ENCODE measurements around the gene SNAP23. TPM values are rescaled to one million over a fixed set of nuclear protein-coding genes. Genes with fewer than 3 reads are reported as not detected.

SNAP23 gene
- total RNA-seq, 1 experiment from 2014 or later: 68.3 TPM

DNA sequence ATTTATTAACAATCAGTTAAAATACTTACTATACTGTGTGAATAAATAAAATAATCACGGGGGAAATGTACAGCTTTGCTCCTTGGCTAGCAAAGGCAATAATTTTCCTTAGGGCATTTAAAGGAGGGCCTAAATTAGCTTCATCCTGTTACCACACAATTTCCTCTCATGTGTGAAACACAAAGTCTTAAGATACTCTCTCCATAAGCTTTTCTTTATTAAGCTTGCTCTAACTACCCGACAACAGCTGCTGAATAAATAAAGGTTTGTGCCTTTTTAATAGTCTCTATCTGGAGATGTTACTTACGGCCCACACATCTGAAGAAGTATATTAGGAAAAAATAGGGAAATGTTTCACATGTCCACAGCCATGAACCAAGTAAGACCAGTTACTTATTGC is 34.2 kb upstream of the SNAP23 start:
- H3K4me1 Mint-ChIP-seq: peaks cover 21% of the 10 kb centered on the region
- H3K36me3 Mint-ChIP-seq: peaks cover 2% of the 10 kb centered on the region; the same call in 1 of the 2 replicates
- no peaks in the 10 kb centered on the region for H3K27me3 Mint-ChIP-seq (ENCODE audit: low read depth)
- H3K27ac Mint-ChIP-seq: no peak overlapping the region
- H3K4me3 Mint-ChIP-seq: no peak overlapping the region
- ChIA-PET POLR2A (no interaction called here), CTCF (interaction anchor here (1.2 kb wide), 1 partner anchor 76 kb away, joined by 3 read pairs; no protein-coding TSS in a partner anchor)
- ATAC-seq: no peak
- TF ChIP-seq NR1H2 (CRISPR knock-in tag; IDR thresholded peaks at IDR 0.05): no peak
- no peak for DNase-seq (ENCODE audit: low spot score)
- no peaks in the 10 kb centered on the region for H3K9me3 Mint-ChIP-seq

DNA sequence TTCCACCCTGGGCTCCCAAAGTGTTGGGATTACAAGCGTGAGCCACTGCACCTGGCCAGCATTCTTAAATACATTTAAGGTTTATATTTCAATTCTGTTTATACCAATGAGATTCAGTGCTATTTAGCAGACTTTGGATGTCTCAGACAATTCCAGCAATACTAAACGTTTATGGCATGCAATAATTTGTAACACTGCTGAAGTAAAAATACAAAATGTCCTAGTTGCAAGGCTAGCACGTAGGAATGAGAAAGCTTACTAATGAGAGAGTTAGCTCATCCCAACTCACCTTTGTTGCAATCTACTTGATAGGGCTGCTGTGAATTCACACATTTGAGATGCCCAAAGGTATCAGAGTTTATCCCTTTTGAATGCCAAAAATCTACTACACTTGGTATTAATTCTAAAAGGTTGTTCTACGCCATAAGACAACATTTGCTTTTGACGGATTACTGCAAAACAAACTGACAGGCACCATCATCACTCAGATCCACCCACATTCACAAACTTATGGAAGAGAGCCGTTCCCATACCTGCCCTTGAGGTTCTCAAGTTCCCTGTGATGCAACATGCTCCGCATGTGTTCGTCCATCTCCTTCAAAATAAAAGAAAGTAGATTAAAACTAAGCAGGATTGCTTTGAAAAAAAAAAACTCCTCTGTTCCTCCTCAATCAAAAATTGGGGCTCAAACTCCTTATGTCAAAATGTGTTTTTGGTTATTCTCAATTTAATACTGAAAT is 29.7 kb upstream of the SNAP23 start:
- Mint-ChIP-seq H3K4me1 (no peaks in the 10 kb centered on the region), H3K9me3 (no peaks in the 10 kb centered on the region), H3K4me3 (no peak overlapping the region), H3K27me3 (ENCODE audit: low read depth) (no peaks in the 10 kb centered on the region), H3K27ac (no peak overlapping the region), H3K36me3 (peaks cover 2% of the 10 kb centered on the region)
- DNase-seq (ENCODE audit: low spot score): no peak
- no peak for ATAC-seq
- ChIA-PET CTCF (interaction anchor here (0.7 kb wide), 1 partner anchor 81 kb away, joined by 3 read pairs; no protein-coding TSS in a partner anchor), POLR2A (no interaction called here)
- no peak for TF ChIP-seq JUN (CRISPR knock-in tag; IDR thresholded peaks at IDR 0.05)
- no peak for TF ChIP-seq ETV6 (CRISPR knock-in tag; IDR thresholded peaks at IDR 0.05)
- no peak for TF ChIP-seq ZNF219 (CRISPR knock-in tag; IDR thresholded peaks at IDR 0.05; ENCODE audit: borderline replicate concordance)
- TF ChIP-seq, protein P1, sequence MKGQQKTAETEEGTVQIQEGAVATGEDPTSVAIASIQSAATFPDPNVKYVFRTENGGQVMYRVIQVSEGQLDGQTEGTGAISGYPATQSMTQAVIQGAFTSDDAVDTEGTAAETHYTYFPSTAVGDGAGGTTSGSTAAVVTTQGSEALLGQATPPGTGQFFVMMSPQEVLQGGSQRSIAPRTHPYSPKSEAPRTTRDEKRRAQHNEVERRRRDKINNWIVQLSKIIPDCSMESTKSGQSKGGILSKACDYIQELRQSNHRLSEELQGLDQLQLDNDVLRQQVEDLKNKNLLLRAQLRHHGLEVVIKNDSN (CRISPR knock-in tag; IDR thresholded peaks at IDR 0.05): no peak
- TF ChIP-seq, protein P2, sequence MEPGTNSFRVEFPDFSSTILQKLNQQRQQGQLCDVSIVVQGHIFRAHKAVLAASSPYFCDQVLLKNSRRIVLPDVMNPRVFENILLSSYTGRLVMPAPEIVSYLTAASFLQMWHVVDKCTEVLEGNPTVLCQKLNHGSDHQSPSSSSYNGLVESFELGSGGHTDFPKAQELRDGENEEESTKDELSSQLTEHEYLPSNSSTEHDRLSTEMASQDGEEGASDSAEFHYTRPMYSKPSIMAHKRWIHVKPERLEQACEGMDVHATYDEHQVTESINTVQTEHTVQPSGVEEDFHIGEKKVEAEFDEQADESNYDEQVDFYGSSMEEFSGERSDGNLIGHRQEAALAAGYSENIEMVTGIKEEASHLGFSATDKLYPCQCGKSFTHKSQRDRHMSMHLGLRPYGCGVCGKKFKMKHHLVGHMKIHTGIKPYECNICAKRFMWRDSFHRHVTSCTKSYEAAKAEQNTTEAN (CRISPR knock-in tag; IDR thresholded peaks at IDR 0.05): no peak
- TF ChIP-seq SMAD4 (CRISPR knock-in tag; IDR thresholded peaks at IDR 0.05): no peak
- TF ChIP-seq, protein P3, sequence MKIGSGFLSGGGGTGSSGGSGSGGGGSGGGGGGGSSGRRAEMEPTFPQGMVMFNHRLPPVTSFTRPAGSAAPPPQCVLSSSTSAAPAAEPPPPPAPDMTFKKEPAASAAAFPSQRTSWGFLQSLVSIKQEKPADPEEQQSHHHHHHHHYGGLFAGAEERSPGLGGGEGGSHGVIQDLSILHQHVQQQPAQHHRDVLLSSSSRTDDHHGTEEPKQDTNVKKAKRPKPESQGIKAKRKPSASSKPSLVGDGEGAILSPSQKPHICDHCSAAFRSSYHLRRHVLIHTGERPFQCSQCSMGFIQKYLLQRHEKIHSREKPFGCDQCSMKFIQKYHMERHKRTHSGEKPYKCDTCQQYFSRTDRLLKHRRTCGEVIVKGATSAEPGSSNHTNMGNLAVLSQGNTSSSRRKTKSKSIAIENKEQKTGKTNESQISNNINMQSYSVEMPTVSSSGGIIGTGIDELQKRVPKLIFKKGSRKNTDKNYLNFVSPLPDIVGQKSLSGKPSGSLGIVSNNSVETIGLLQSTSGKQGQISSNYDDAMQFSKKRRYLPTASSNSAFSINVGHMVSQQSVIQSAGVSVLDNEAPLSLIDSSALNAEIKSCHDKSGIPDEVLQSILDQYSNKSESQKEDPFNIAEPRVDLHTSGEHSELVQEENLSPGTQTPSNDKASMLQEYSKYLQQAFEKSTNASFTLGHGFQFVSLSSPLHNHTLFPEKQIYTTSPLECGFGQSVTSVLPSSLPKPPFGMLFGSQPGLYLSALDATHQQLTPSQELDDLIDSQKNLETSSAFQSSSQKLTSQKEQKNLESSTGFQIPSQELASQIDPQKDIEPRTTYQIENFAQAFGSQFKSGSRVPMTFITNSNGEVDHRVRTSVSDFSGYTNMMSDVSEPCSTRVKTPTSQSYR (CRISPR knock-in tag; IDR thresholded peaks at IDR 0.05): no peak
- TF ChIP-seq NFATC4 (CRISPR knock-in tag; IDR thresholded peaks at IDR 0.05): no peak
- no peak for TF ChIP-seq RELA (CRISPR knock-in tag; IDR thresholded peaks at IDR 0.05; ENCODE audit: borderline replicate concordance)
- TF ChIP-seq, protein P4, sequence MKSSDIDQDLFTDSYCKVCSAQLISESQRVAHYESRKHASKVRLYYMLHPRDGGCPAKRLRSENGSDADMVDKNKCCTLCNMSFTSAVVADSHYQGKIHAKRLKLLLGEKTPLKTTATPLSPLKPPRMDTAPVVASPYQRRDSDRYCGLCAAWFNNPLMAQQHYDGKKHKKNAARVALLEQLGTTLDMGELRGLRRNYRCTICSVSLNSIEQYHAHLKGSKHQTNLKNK (CRISPR knock-in tag; IDR thresholded peaks at IDR 0.05): no peak
- no peak for TF ChIP-seq ZNF232 (CRISPR knock-in tag; IDR thresholded peaks at IDR 0.05)
- TF ChIP-seq, protein P5, sequence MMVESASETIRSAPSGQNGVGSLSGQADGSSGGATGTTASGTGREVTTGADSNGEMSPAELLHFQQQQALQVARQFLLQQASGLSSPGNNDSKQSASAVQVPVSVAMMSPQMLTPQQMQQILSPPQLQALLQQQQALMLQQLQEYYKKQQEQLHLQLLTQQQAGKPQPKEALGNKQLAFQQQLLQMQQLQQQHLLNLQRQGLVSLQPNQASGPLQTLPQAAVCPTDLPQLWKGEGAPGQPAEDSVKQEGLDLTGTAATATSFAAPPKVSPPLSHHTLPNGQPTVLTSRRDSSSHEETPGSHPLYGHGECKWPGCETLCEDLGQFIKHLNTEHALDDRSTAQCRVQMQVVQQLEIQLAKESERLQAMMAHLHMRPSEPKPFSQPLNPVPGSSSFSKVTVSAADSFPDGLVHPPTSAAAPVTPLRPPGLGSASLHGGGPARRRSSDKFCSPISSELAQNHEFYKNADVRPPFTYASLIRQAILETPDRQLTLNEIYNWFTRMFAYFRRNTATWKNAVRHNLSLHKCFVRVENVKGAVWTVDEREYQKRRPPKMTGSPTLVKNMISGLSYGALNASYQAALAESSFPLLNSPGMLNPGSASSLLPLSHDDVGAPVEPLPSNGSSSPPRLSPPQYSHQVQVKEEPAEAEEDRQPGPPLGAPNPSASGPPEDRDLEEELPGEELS (CRISPR knock-in tag; IDR thresholded peaks at IDR 0.05): no peak
- TF ChIP-seq, protein P6, sequence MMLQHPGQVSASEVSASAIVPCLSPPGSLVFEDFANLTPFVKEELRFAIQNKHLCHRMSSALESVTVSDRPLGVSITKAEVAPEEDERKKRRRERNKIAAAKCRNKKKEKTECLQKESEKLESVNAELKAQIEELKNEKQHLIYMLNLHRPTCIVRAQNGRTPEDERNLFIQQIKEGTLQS (CRISPR knock-in tag; conservative IDR thresholded peaks at IDR 0.05): no peak
- TF ChIP-seq ELF4 (CRISPR knock-in tag; IDR thresholded peaks at IDR 0.05; ENCODE audit: low read depth): no peak
- no peak for TF ChIP-seq ZNF317 (CRISPR knock-in tag; IDR thresholded peaks at IDR 0.05; ENCODE audit: borderline replicate concordance, low read depth)
- TF ChIP-seq, protein P7, sequence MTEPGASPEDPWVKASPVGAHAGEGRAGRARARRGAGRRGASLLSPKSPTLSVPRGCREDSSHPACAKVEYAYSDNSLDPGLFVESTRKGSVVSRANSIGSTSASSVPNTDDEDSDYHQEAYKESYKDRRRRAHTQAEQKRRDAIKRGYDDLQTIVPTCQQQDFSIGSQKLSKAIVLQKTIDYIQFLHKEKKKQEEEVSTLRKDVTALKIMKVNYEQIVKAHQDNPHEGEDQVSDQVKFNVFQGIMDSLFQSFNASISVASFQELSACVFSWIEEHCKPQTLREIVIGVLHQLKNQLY (CRISPR knock-in tag; IDR thresholded peaks at IDR 0.05): no peak
- TF ChIP-seq MXD4 (CRISPR knock-in tag; IDR thresholded peaks at IDR 0.05; ENCODE audit: borderline replicate concordance): no peak
- no peak for TF ChIP-seq ZBTB21 (CRISPR knock-in tag; IDR thresholded peaks at IDR 0.05; ENCODE audit: borderline replicate concordance)
- TF ChIP-seq GABPB1 (CRISPR knock-in tag; IDR thresholded peaks at IDR 0.05): no peak
